HUDEP-2 (cell line): ENCODE data around the gene GPD1.

ENCODE experiments used
- DNase-seq, 76 experiments: peaks; one replicate each; lab custom pipeline; 2025; ENCODE audit not compliant: unreplicated experiment in 76 of 76; lab: John Stamatoyannopoulos, UW

Gene GPD1

GRCh38 chr12:50103767-50104321 lies at the start of gene GPD1:
TSS of gene GPD1 (plus strand) at chr12:50104008. CDS start at chr12:50104051, 43 bp downstream.
- DNase-seq = peak in 71 of 76 experiments; percentile 6 to 78 (median 55)

GRCh38 chr12:50055831-50056638 lies 47.8 kb upstream of the GPD1 start:
- DNase-seq = peak in 35 of 76 experiments; percentile 5 to 40 (median 28)

- DNase-seq = no peak
Observed at GRCh38 chr12:50056639-50056976, 47.2 kb upstream of the GPD1 start.

GRCh38 chr12:50057000-50057841 lies 46.6 kb upstream of the GPD1 start, which contains the start of gene ASIC1:
TSS of gene ASIC1 (plus strand) at chr12:50057596. CDS start at chr12:50058767, 1,171 bp downstream.
- DNase-seq = peak in 8 of 76 experiments; percentile 5 to 34 (median 17)

GRCh38 chr12:50057896-50058670 lies 45.7 kb upstream of the GPD1 start:
- DNase-seq = no peak

GRCh38 chr12:50058743-50059312 lies 45.0 kb upstream of the GPD1 start:
- DNase-seq = no peak

GRCh38 chr12:50059440-50060119 lies 44.2 kb upstream of the GPD1 start:
- peak in 1 of 76 experiments; percentile 2 for DNase-seq

GRCh38 chr12:50060120-50060468 lies 43.7 kb upstream of the GPD1 start:
- DNase-seq = no peak

GRCh38 chr12:50061171-50061570 lies 42.6 kb upstream of the GPD1 start:
- DNase-seq = no peak

- no peak for DNase-seq
Observed at GRCh38 chr12:50061946-50062686, 41.7 kb upstream of the GPD1 start.

- DNase-seq = peak in 5 of 76 experiments; percentile 6 to 12 (median 6)
Observed at GRCh38 chr12:50062728-50063460, 40.9 kb upstream of the GPD1 start.

- no peak for DNase-seq
Observed at GRCh38 chr12:50065726-50066310, 38.0 kb upstream of the GPD1 start.

GRCh38 chr12:50066402-50066801 lies 37.4 kb upstream of the GPD1 start:
- no peak for DNase-seq

GRCh38 chr12:50069069-50069468 lies 34.7 kb upstream of the GPD1 start:
- no peak for DNase-seq

GRCh38 chr12:50069539-50069938 lies 34.3 kb upstream of the GPD1 start:
- no peak for DNase-seq

- DNase-seq = peak in 65 of 76 experiments; percentile 6 to 81 (median 45)
Observed at GRCh38 chr12:50070314-50071060, 33.3 kb upstream of the GPD1 start.

GRCh38 chr12:50072198-50072907 lies 31.5 kb upstream of the GPD1 start:
- no peak for DNase-seq
